ENCODE measurements around the gene FALEC.

The FALEC gene

GRCh38 chr1:150515328-150516049, at the start of gene FALEC:
FALEC (plus strand) TSS chr1:150515752.
- H3K27me3 ChIP-seq (ENCODE audit: control insufficient read depth, insufficient read depth, low read length) = no peaks in the 10 kb centered on the region
- peak within 1 kb of the TSS; percentile 80 for H3K27ac ChIP-seq (ENCODE audit: low read depth, low read length)
- peak within 1 kb of the TSS; percentile 92 for H3K4me3 ChIP-seq (ENCODE audit: low read length)
- peak within 1 kb of the TSS; percentile 49 for H3K9ac ChIP-seq (ENCODE audit: low read length)
- H3K36me3 ChIP-seq (ENCODE audit: control insufficient read depth, insufficient read depth, low read length) = no peaks in the 10 kb centered on the region
- H3K4me1 ChIP-seq (ENCODE audit: control insufficient read depth, insufficient read depth, low read length) = peaks cover 6% of the 10 kb centered on the region

DNA sequence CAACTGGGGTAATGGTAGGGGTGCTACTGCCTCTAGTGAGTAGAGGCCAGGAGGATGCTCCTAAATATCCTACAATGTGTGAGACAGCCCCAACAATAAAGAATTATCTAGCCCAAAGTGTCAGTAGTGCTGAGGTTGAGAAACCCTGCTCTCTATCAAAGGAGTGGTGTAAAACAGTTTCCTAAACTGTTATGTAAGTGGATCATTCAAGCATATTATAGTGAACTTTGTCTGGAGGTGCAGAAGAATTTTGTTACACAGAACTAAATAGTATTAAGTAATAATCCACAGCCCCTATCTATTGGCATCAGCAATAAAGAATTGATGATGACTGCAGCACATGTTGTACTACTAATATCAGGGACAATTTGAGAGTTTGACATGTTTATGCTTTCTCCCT, 48.6 kb upstream of the FALEC start:
- Histone ChIP-seq H3K36me3 (ENCODE audit: control insufficient read depth, insufficient read depth, low read length) (peaks cover 23% of the 10 kb centered on the region), H3K4me1 (ENCODE audit: control insufficient read depth, insufficient read depth, low read length) (no peaks in the 10 kb centered on the region), H3K4me3 (ENCODE audit: low read length) (no peak overlapping the region), H3K27ac (ENCODE audit: low read depth, low read length) (no peak overlapping the region), H3K9ac (ENCODE audit: low read length) (no peak overlapping the region), H3K27me3 (ENCODE audit: control insufficient read depth, insufficient read depth, low read length) (no peaks in the 10 kb centered on the region)

DNA sequence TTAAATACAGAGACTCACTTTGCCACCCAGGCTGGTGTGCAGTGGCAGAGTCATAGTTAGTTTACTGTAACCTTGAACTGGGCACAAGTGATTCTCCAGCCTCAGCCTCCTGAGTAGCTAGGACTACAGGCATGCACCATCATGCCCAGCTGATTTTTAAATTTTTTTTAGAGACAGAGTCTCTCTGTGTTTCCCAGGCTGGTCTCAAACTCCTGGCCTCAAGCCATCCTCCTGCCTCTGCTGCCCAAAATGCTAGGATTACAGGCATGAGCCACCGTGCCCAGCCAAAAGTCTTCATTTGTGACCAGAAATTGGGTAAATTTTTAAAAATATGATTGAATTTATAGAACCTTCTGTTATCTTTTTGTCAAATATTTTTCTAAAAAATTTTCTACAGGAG, 46.3 kb upstream of the FALEC start:
- H3K9ac ChIP-seq (ENCODE audit: low read length) = no peak overlapping the region

DNA sequence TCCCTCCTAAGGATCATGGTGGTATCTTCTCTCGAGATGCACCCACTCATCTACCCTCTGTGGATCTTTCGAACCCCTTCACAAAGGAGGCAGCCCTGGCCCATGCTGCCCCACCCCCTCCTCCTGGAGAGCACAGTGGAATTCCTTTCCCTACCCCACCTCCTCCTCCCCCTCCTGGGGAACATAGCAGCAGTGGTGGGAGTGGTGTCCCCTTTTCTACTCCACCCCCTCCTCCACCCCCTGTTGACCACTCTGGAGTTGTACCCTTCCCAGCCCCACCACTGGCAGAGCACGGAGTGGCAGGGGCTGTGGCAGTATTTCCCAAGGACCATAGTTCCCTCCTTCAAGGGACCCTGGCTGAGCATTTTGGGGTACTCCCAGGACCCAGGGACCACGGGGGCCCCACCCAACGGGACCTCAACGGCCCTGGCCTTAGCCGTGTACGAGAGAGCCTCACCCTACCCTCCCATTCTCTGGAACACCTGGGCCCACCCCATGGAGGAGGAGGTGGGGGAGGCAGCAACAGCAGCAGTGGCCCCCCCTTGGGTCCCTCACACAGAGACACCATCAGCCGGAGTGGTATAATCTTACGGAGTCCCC, 42.9 kb upstream of the FALEC start:
- no peak overlapping the region for H3K27ac ChIP-seq (ENCODE audit: low read depth, low read length)
- no peak overlapping the region for H3K4me3 ChIP-seq (ENCODE audit: low read length)
- no peaks in the 10 kb centered on the region for H3K27me3 ChIP-seq (ENCODE audit: control insufficient read depth, insufficient read depth, low read length)
- H3K36me3 ChIP-seq (ENCODE audit: control insufficient read depth, insufficient read depth, low read length) = peaks cover 23% of the 10 kb centered on the region
- H3K4me1 ChIP-seq (ENCODE audit: control insufficient read depth, insufficient read depth, low read length) = no peaks in the 10 kb centered on the region
- H3K9ac ChIP-seq (ENCODE audit: low read length) = no peak overlapping the region

More for the DNA sequence above, 46.3 kb upstream of the FALEC start:
- H3K4me1 ChIP-seq (ENCODE audit: control insufficient read depth, insufficient read depth, low read length) = no peaks in the 10 kb centered on the region
- H3K4me3 ChIP-seq (ENCODE audit: low read length) = no peak overlapping the region
- H3K27me3 ChIP-seq (ENCODE audit: control insufficient read depth, insufficient read depth, low read length) = no peaks in the 10 kb centered on the region
- H3K27ac ChIP-seq (ENCODE audit: low read depth, low read length) = no peak overlapping the region
- peaks cover 30% of the 10 kb centered on the region for H3K36me3 ChIP-seq (ENCODE audit: control insufficient read depth, insufficient read depth, low read length)

- peaks cover 23% of the 10 kb centered on the region for H3K36me3 ChIP-seq (ENCODE audit: control insufficient read depth, insufficient read depth, low read length)
- no peak overlapping the region for H3K27ac ChIP-seq (ENCODE audit: low read depth, low read length)
- H3K4me3 ChIP-seq (ENCODE audit: low read length) = no peak overlapping the region
- no peaks in the 10 kb centered on the region for H3K27me3 ChIP-seq (ENCODE audit: control insufficient read depth, insufficient read depth, low read length)
- H3K9ac ChIP-seq (ENCODE audit: low read length) = no peak overlapping the region
- no peaks in the 10 kb centered on the region for H3K4me1 ChIP-seq (ENCODE audit: control insufficient read depth, insufficient read depth, low read length)
Measured at GRCh38 chr1:150473659-150474058, 41.9 kb upstream of the FALEC start.

DNA sequence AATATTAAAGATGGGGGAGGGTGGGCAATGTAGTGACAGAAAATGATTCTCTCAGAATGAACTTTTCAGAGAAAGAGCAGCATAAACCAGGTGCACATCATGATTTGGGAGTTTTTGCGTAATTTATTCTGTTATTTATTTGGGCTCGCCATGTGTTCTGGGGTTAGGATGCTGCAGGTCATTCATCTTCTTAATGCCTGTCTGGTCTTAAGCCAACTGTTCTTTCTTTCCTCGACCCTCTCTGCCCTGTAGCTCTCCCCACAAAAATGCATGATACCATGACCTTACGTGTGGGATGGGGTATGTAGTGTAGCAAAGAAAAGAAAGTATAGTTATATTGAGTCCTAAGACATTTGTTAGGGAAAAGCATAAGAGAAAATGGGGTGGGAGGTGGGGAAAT, 40.7 kb upstream of the FALEC start:
- Histone ChIP-seq H3K36me3 (ENCODE audit: control insufficient read depth, insufficient read depth, low read length) (peaks cover 23% of the 10 kb centered on the region), H3K4me1 (ENCODE audit: control insufficient read depth, insufficient read depth, low read length) (no peaks in the 10 kb centered on the region), H3K4me3 (ENCODE audit: low read length) (no peak overlapping the region), H3K27me3 (ENCODE audit: control insufficient read depth, insufficient read depth, low read length) (no peaks in the 10 kb centered on the region), H3K27ac (ENCODE audit: low read depth, low read length) (no peak overlapping the region), H3K9ac (ENCODE audit: low read length) (no peak overlapping the region)

GRCh38 chr1:150476754-150477153, 38.8 kb upstream of the FALEC start:
- Histone ChIP-seq H3K27me3 (ENCODE audit: control insufficient read depth, insufficient read depth, low read length) (no peaks in the 10 kb centered on the region), H3K4me1 (ENCODE audit: control insufficient read depth, insufficient read depth, low read length) (no peaks in the 10 kb centered on the region), H3K4me3 (ENCODE audit: low read length) (no peak overlapping the region), H3K36me3 (ENCODE audit: control insufficient read depth, insufficient read depth, low read length) (peaks cover 9% of the 10 kb centered on the region), H3K9ac (ENCODE audit: low read length) (no peak overlapping the region), H3K27ac (ENCODE audit: low read depth, low read length) (no peak overlapping the region)

- no peak overlapping the region for H3K27ac ChIP-seq (ENCODE audit: low read depth, low read length)
Measured at GRCh38 chr1:150477320-150477719, 38.2 kb upstream of the FALEC start.

DNA sequence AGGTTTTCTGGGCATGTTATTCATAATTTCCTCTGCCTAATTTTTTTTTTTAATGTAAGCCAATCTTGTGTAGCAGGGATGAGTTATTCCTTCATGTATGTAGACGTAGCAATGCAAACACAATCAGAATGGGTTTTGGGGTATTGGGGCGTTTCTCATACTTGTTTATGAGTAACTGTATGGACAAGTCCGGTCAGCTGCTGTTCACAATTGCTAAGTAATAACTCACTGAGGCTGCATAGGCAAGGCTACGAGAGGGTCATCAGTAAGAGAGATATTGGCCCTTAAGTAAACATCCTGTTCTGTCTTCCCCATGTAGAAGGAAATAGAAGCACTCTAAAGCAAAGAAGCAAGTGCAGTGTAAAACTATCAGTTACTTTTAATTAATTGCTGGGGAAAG, 37.8 kb upstream of the FALEC start:
- H3K9ac ChIP-seq (ENCODE audit: low read length) = no peak overlapping the region
- no peaks in the 10 kb centered on the region for H3K36me3 ChIP-seq (ENCODE audit: control insufficient read depth, insufficient read depth, low read length)
- H3K4me3 ChIP-seq (ENCODE audit: low read length) = no peak overlapping the region
- no peak overlapping the region for H3K27ac ChIP-seq (ENCODE audit: low read depth, low read length)
- H3K4me1 ChIP-seq (ENCODE audit: control insufficient read depth, insufficient read depth, low read length) = no peaks in the 10 kb centered on the region
- no peaks in the 10 kb centered on the region for H3K27me3 ChIP-seq (ENCODE audit: control insufficient read depth, insufficient read depth, low read length)

More at GRCh38 chr1:150477320-150477719, 38.2 kb upstream of the FALEC start:
- Histone ChIP-seq H3K36me3 (ENCODE audit: control insufficient read depth, insufficient read depth, low read length) (peaks cover 3% of the 10 kb centered on the region), H3K9ac (ENCODE audit: low read length) (no peak overlapping the region), H3K4me3 (ENCODE audit: low read length) (no peak overlapping the region), H3K4me1 (ENCODE audit: control insufficient read depth, insufficient read depth, low read length) (no peaks in the 10 kb centered on the region), H3K27me3 (ENCODE audit: control insufficient read depth, insufficient read depth, low read length) (no peaks in the 10 kb centered on the region)

GRCh38 chr1:150479370-150479769, 36.2 kb upstream of the FALEC start:
- no peaks in the 10 kb centered on the region for H3K4me1 ChIP-seq (ENCODE audit: control insufficient read depth, insufficient read depth, low read length)
- H3K27ac ChIP-seq (ENCODE audit: low read depth, low read length) = no peak overlapping the region
- H3K4me3 ChIP-seq (ENCODE audit: low read length) = no peak overlapping the region
- H3K36me3 ChIP-seq (ENCODE audit: control insufficient read depth, insufficient read depth, low read length) = no peaks in the 10 kb centered on the region
- no peak overlapping the region for H3K9ac ChIP-seq (ENCODE audit: low read length)
- no peaks in the 10 kb centered on the region for H3K27me3 ChIP-seq (ENCODE audit: control insufficient read depth, insufficient read depth, low read length)

GRCh38 chr1:150479927-150480352, 35.6 kb upstream of the FALEC start:
- no peak overlapping the region for H3K27ac ChIP-seq (ENCODE audit: low read depth, low read length)
- no peaks in the 10 kb centered on the region for H3K27me3 ChIP-seq (ENCODE audit: control insufficient read depth, insufficient read depth, low read length)
- no peaks in the 10 kb centered on the region for H3K36me3 ChIP-seq (ENCODE audit: control insufficient read depth, insufficient read depth, low read length)
- no peaks in the 10 kb centered on the region for H3K4me1 ChIP-seq (ENCODE audit: control insufficient read depth, insufficient read depth, low read length)
- H3K4me3 ChIP-seq (ENCODE audit: low read length) = no peak overlapping the region
- H3K9ac ChIP-seq (ENCODE audit: low read length) = no peak overlapping the region

- H3K9ac ChIP-seq (ENCODE audit: low read length) = no peak overlapping the region
- H3K4me1 ChIP-seq (ENCODE audit: control insufficient read depth, insufficient read depth, low read length) = no peaks in the 10 kb centered on the region
- H3K27me3 ChIP-seq (ENCODE audit: control insufficient read depth, insufficient read depth, low read length) = no peaks in the 10 kb centered on the region
- H3K4me3 ChIP-seq (ENCODE audit: low read length) = no peak overlapping the region
- no peak overlapping the region for H3K27ac ChIP-seq (ENCODE audit: low read depth, low read length)
- no peaks in the 10 kb centered on the region for H3K36me3 ChIP-seq (ENCODE audit: control insufficient read depth, insufficient read depth, low read length)
Measured at GRCh38 chr1:150484431-150484830, 31.1 kb upstream of the FALEC start.

DNA sequence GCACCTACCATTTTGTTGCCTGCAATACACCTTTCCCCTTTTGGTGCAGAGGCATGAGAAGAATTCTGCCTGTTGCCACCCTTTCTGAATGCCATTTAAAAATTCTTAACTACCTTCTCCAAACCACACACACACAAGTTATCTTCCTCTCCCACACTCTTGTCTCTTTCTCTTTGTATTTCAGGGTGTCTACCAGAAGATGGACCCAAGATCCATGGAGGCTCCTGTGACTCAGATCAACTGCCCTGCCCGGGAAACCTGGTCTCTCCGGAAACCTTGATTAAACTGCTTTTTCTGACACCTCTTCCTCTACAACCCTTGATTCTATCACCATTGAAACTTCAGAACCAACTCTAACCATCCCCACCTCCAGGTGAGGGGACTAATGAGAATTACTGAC, 30.7 kb upstream of the FALEC start:
- no peak overlapping the region for H3K4me3 ChIP-seq (ENCODE audit: low read length)

More for the DNA sequence above, 30.7 kb upstream of the FALEC start:
- H3K27ac ChIP-seq (ENCODE audit: low read depth, low read length) = no peak overlapping the region
- H3K27me3 ChIP-seq (ENCODE audit: control insufficient read depth, insufficient read depth, low read length) = no peaks in the 10 kb centered on the region
- no peaks in the 10 kb centered on the region for H3K36me3 ChIP-seq (ENCODE audit: control insufficient read depth, insufficient read depth, low read length)
- no peak overlapping the region for H3K9ac ChIP-seq (ENCODE audit: low read length)
- H3K4me1 ChIP-seq (ENCODE audit: control insufficient read depth, insufficient read depth, low read length) = no peaks in the 10 kb centered on the region

Data from rectal smooth muscle tissue (tissue), 1 donor.